Lower leg skin (tissue), 4 donors: ENCODE data around the gene CPEB2. TPM values are rescaled to one million over a fixed set of nuclear protein-coding genes. Genes with fewer than 3 reads are reported as not detected.

Source experiments
- DNase-seq, 2 donors: peaks; one replicate each; pipeline ENCODE4 v3.0.0-alpha.2; 2019; ENCODE audit warnings: low spot score in 2 of 2
- H3K4me3 ChIP-seq: fragments of 200-600 bp; sonication (generic); 2 replicates; pipeline ENCODE4 v1.5.1; 2017; ENCODE audit warnings: mild to moderate bottlenecking, low read depth; ENCODE audit not compliant: poor library complexity, severe bottlenecking
- POLR2A ChIP-seq, 2 donors: fragments of 450-650 bp; IDR thresholded peaks; one replicate each; pipeline ENCODE4 v1.6.1; 2016 to 2017; ENCODE audit warnings: antibody characterized with exemption in 2 of 2, mild to moderate bottlenecking in 1 of 2, moderate library complexity in 1 of 2
- WGBS, 2 donors: methylation state at CpG; one replicate each; pipeline ENCODE4 v1.1.5; 2018; 5-methylcytosine and 5-hydroxymethylcytosine counted together
- intact Hi-C: fragments of 100-400 bp; cut with DNase I; formaldehyde crosslinking; loops from one replicate; pipeline ENCODE4 v1.15.0; 2023; ENCODE audit warnings: low total_unique reads
- total RNA-seq, 4 donors: library from RNA; depleted of rRNA; stranded (reverse); fragments of >200 nt; gene quantifications; one replicate each; pipeline ENCODE4 v1.1.0, GENCODE V29; 2016
- TF ChIP-seq, protein P1 (sequence below), 3 donors: fragments of 450-650 bp; IDR thresholded peaks; one replicate each; pipeline ENCODE4 v1.5.1; 2016; ENCODE audit warnings: antibody characterized with exemption in 3 of 3, mild to moderate bottlenecking in 3 of 3, moderate library complexity in 2 of 3

Gene CPEB2
- total RNA-seq, 4 donors from 2014 or later = 45.3 to 61.1 (median 52.8) TPM

DNA sequence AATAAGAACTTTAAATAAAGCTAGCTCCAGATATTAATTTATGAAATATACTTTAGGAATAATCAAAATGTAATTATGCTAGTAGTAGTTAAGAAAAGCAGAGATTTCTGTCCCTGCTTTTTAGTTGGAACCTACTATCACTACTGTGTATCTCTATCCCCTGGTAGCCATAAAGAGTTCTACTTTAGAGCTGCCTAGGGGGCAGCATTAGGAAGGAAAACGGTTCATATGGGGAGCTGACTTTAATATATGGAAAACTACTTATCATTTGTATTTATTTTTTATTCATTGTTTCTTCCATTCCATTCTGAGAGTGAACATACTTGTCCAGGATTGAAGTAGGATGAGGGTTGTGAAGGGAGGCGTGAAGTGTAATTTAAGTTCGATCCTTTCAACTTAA lies 40.9 kb downstream of the CPEB2 start:
- intact Hi-C loops = no loop called here
- H3K4me3 ChIP-seq = no peak overlapping the region
- TF ChIP-seq POLR2A (IDR thresholded peaks at IDR 0.05) = no peak
- TF ChIP-seq, protein P1, sequence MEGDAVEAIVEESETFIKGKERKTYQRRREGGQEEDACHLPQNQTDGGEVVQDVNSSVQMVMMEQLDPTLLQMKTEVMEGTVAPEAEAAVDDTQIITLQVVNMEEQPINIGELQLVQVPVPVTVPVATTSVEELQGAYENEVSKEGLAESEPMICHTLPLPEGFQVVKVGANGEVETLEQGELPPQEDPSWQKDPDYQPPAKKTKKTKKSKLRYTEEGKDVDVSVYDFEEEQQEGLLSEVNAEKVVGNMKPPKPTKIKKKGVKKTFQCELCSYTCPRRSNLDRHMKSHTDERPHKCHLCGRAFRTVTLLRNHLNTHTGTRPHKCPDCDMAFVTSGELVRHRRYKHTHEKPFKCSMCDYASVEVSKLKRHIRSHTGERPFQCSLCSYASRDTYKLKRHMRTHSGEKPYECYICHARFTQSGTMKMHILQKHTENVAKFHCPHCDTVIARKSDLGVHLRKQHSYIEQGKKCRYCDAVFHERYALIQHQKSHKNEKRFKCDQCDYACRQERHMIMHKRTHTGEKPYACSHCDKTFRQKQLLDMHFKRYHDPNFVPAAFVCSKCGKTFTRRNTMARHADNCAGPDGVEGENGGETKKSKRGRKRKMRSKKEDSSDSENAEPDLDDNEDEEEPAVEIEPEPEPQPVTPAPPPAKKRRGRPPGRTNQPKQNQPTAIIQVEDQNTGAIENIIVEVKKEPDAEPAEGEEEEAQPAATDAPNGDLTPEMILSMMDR (IDR thresholded peaks at IDR 0.05) = no peak
- no peak for DNase-seq
- WGBS, 2 donors = 79 to 85% methylated on average over 3 of the region's 3 CpGs

DNA sequence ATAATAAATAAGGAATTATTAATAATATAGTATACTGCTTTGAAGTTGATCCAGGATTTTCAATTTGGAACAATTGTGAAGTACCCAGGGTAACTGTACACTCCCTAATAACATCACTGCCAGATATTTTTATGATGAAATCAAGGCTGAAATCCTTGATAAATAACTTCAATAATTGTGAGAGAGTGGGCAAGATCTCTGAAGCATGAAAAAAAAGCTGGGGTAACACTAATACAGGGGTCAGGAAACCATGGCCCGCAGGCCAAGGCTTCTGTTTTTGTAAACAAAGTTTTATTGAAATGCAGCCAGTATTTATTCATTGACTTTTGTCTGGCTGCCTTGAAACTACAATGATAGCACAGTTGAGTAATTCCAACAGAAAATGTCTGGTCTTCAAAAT lies 41.6 kb downstream of the CPEB2 start:
- no peak for DNase-seq

DNA sequence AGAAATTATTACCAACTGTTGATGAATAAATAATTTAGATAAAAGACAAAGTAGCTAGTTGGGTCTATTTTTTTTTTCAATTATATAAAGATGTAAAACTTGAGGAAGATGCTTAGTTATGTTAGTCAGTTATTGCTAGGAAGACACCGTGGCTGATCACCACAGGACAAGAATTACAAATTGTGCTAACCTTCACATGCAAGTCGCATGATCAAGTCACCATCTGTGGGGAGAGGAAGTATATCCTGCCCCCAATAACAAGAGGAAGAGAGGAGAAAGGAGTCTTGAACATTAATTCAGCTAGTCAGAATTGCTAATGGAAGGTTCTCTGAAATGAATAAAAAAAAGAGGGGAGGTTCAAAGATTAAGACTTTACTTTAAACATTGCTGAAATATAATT lies 52.3 kb downstream of the CPEB2 start:
- intact Hi-C loops = no loop called here
- 76 to 85% methylated on average over 2 of the region's 2 CpGs for WGBS, 2 donors
- TF ChIP-seq, protein P1 (IDR thresholded peaks at IDR 0.05) = no peak
- TF ChIP-seq POLR2A (IDR thresholded peaks at IDR 0.05) = no peak
- no peak overlapping the region for H3K4me3 ChIP-seq
- no peak for DNase-seq

More for the DNA sequence above, 41.6 kb downstream of the CPEB2 start:
- WGBS, 2 donors = 65 to 74% methylated on average over 1 of the region's 1 CpG
- intact Hi-C loops = no loop called here
- no peak overlapping the region for H3K4me3 ChIP-seq
- TF ChIP-seq POLR2A (IDR thresholded peaks at IDR 0.05) = no peak
- TF ChIP-seq, protein P1 (IDR thresholded peaks at IDR 0.05) = no peak

DNA sequence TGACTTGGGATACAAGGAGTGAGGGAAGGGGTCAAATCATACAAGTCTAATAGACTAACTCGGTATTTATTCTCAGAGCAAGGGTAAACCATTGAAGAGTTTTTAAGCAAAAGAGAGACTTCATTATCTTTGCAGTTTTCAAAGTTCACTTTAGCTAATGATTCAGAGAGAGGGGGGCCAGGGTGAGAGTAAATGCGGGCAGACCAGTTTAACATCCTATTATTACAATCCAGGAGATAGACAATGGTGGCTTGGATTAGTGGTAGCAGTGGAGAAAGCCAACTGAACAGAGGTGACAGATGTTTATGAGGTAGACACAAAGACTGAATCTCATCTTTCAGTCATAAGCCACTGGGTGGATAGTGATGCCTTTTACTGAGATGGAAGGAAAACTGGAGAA lies 57.9 kb downstream of the CPEB2 start:
- intact Hi-C loops = no loop called here
- 85 to 94% methylated on average over 2 of the region's 2 CpGs for WGBS, 2 donors

DNA sequence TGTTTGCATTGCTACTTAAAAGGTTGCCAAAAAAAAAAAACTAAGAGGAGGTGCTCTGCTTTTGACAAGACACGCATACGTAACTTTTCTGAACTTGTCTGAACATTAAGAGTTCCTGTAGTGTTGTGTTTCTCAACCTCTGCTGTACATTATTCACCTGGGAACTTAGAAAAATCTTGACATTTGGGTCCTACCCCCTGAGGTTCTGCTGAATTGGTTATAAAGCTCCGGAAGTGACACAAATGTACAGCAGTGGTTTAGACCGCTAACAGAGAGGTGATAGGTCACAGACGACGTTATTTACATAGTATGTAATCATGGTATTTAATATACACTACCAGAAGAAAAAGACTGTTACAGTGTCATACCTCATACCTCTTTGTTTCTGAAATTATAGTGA lies 61.1 kb downstream of the CPEB2 start:
- 51 to 57% methylated on average over 6 of the region's 6 CpGs for WGBS, 2 donors
- intact Hi-C loops = no loop called here
- DNase-seq = no peak
- TF ChIP-seq POLR2A (IDR thresholded peaks at IDR 0.05) = no peak
- TF ChIP-seq, protein P1 (IDR thresholded peaks at IDR 0.05) = no peak
- H3K4me3 ChIP-seq = no peak overlapping the region

More for the DNA sequence above, 57.9 kb downstream of the CPEB2 start:
- no peak for TF ChIP-seq POLR2A (IDR thresholded peaks at IDR 0.05)
- TF ChIP-seq, protein P1 (IDR thresholded peaks at IDR 0.05) = no peak
- no peak overlapping the region for H3K4me3 ChIP-seq
- no peak for DNase-seq

DNA sequence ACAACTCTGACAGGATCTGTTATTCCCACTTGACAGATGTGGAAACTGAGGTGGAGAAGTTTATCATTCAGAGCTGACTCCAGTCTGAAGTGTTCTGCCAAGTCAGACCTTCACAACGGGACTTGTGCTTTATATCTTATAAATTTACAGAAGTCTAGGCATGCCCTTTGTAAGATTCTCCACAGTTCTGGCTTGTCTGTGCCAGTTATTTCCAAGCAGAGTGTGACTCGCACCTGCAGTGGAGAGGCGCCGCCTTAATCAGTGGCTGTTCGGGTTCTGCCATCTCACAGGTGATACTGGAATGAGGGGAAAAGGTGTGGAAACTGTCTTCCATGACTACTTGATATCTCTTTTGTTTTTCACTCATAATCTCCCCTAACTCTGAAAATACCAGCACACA lies 63.2 kb downstream of the CPEB2 start:
- DNase-seq = no peak
- intact Hi-C loops = no loop called here
- no peak overlapping the region for H3K4me3 ChIP-seq
- TF ChIP-seq POLR2A (IDR thresholded peaks at IDR 0.05) = no peak
- TF ChIP-seq, protein P1 (IDR thresholded peaks at IDR 0.05) = no peak
- 67 to 76% methylated on average over 5 of the region's 5 CpGs for WGBS, 2 donors
